ENCODE data around the gene KIFAP3.

The KIFAP3 gene

DNA sequence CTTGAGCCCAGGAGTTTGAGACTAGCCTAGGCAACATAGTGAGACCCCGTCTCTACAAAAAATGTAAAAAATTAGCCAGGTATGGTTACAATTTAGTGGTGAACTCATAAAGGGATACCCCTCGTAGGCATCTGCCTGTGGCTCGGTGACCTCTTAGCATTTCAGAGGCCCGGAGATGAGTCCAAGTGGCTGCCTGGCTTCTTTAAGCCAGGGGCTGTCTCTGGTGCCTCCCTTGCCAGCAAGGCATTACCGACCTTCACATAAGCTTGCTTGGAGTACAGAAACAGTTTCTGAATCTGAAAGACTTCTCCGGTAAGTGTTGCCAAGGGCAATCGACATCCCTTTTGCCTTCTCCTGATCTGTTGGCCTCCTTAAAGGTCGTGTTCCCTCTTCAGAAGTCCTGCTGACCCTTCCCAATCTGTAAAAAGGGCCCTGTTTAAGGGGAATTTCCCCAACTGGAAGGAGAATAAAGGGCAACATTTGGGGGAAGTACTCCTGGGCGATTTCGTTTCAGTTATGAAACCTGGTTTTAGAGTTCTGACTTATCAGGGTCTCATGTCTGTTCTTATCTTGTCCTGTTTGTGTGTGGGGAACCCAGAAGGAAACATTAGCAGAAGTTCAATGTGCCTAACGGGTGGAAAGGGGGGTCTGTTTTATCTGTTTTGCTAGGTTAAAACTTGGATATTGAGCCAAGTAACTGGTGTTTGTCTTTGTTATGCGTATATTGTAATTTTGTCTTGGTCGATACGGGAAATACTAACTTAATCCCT is 32.9 kb downstream of the KIFAP3 start:
- no peaks in the 10 kb centered on the region for H4K20me1 ChIP-seq (ENCODE audit: control insufficient read depth, insufficient read depth, low read depth, low read length)
- no peaks in the 10 kb centered on the region for H3K9me2 ChIP-seq (replicated peaks; ENCODE audit: control insufficient read depth, low read length)
- no peaks in the 10 kb centered on the region for H3K36me3 ChIP-seq (ENCODE audit: control insufficient read depth, low read length)
- H3K79me2 ChIP-seq (ENCODE audit: control insufficient read depth, low read length): no peaks in the 10 kb centered on the region
- TF ChIP-seq, protein P1, sequence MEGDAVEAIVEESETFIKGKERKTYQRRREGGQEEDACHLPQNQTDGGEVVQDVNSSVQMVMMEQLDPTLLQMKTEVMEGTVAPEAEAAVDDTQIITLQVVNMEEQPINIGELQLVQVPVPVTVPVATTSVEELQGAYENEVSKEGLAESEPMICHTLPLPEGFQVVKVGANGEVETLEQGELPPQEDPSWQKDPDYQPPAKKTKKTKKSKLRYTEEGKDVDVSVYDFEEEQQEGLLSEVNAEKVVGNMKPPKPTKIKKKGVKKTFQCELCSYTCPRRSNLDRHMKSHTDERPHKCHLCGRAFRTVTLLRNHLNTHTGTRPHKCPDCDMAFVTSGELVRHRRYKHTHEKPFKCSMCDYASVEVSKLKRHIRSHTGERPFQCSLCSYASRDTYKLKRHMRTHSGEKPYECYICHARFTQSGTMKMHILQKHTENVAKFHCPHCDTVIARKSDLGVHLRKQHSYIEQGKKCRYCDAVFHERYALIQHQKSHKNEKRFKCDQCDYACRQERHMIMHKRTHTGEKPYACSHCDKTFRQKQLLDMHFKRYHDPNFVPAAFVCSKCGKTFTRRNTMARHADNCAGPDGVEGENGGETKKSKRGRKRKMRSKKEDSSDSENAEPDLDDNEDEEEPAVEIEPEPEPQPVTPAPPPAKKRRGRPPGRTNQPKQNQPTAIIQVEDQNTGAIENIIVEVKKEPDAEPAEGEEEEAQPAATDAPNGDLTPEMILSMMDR (IDR thresholded peaks at IDR 0.05; ENCODE audit: low read depth, low read length, poor library complexity, severe bottlenecking): no peak
- no peak for TF ChIP-seq EZH2phosphoT487 (IDR thresholded peaks at IDR 0.05; ENCODE audit: borderline replicate concordance, low read length)
- H3K9me3 ChIP-seq (ENCODE audit: control insufficient read depth, insufficient read depth, low read length): no peaks in the 10 kb centered on the region
- no peak overlapping the region for H3K27ac ChIP-seq (ENCODE audit: low read depth, low read length)
- H3K4me2 ChIP-seq (ENCODE audit: low read length): no peak overlapping the region
- H3F3A ChIP-seq (ENCODE audit: control insufficient read depth, insufficient read depth): no peaks in the 10 kb centered on the region
- no peaks in the 10 kb centered on the region for H3K27me3 ChIP-seq (ENCODE audit: control insufficient read depth, low read length)
- H3K4me3 ChIP-seq (ENCODE audit: low read length): no peak overlapping the region
- no peaks in the 10 kb centered on the region for H3K4me1 ChIP-seq (ENCODE audit: control insufficient read depth, low read length)

DNA sequence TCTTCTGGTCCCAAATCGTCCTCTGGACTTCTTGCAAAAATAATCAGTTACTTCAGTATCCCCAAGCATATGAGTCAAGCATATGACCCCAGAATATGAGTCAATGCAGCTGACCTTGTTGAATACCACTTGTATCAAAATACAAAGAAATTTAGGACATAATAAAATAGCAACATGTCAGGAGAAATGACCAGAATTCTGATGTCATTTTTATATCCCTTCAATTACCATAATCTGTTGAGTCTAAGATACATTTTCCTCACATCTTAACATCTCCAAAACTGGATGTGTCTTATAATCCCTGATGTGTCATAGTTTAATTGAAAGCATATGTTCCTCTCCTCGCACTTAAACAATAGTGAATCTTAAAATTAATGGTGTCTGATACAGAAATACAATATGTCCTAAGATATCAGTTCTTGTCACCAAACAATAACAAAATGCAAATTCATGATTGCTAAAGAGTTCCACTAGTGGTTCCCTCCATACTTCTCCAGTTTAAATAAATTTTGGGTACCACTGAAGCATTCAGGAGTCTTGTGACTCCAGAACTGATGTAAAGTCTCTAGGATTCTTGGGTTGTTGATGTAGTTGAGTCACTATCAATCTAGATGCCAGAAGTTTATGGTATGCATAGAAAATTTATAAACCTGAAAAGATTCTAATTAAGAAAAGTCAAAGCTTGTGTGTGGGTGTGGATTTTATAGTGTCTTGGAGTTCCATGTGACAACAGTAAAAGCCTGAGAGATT is 41.8 kb downstream of the KIFAP3 start:
- H3K36me3 ChIP-seq (ENCODE audit: control insufficient read depth, low read length): no peaks in the 10 kb centered on the region

DNA sequence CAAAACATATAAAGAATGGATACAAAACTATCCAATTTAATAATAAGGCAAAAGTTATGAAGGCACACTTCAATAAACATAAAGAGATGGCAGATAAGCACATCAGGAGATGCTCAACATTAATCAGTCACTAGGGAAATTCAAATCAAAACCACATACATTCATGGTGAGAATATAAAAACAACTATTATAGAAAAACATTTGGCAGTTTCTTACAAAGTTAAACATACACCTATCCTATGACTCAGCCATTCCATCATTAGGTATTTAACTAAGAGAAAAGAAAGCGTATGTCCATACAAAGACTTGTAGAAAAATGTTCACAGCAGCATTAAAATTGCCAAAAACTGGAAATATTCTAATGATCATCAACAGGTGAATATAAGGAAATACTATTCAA is 44.3 kb downstream of the KIFAP3 start:
- Histone ChIP-seq H3K9me2 (replicated peaks; ENCODE audit: control insufficient read depth, low read length) (no peaks in the 10 kb centered on the region), H3K79me2 (ENCODE audit: control insufficient read depth, low read length) (no peaks in the 10 kb centered on the region), H3K4me1 (ENCODE audit: control insufficient read depth, low read length) (no peaks in the 10 kb centered on the region), H3K27ac (ENCODE audit: low read depth, low read length) (no peak overlapping the region), H4K20me1 (ENCODE audit: control insufficient read depth, insufficient read depth, low read depth, low read length) (no peaks in the 10 kb centered on the region), H3K27me3 (ENCODE audit: control insufficient read depth, low read length) (no peaks in the 10 kb centered on the region), H3K4me3 (ENCODE audit: low read length) (no peak overlapping the region), H3K4me2 (ENCODE audit: low read length) (no peak overlapping the region), H3F3A (ENCODE audit: control insufficient read depth, insufficient read depth) (no peaks in the 10 kb centered on the region), H3K36me3 (ENCODE audit: control insufficient read depth, low read length) (no peaks in the 10 kb centered on the region), H3K9me3 (ENCODE audit: control insufficient read depth, insufficient read depth, low read length) (no peaks in the 10 kb centered on the region)
- TF ChIP-seq, protein P1 (IDR thresholded peaks at IDR 0.05; ENCODE audit: low read depth, low read length, poor library complexity, severe bottlenecking): no peak
- no peak for TF ChIP-seq EZH2phosphoT487 (IDR thresholded peaks at IDR 0.05; ENCODE audit: borderline replicate concordance, low read length)

More for the DNA sequence above, 41.8 kb downstream of the KIFAP3 start:
- Histone ChIP-seq H3K9me3 (ENCODE audit: control insufficient read depth, insufficient read depth, low read length) (no peaks in the 10 kb centered on the region), H3K4me3 (ENCODE audit: low read length) (no peak overlapping the region), H3K4me2 (ENCODE audit: low read length) (no peak overlapping the region), H3K27ac (ENCODE audit: low read depth, low read length) (no peak overlapping the region), H3F3A (ENCODE audit: control insufficient read depth, insufficient read depth) (no peaks in the 10 kb centered on the region), H4K20me1 (ENCODE audit: control insufficient read depth, insufficient read depth, low read depth, low read length) (no peaks in the 10 kb centered on the region), H3K79me2 (ENCODE audit: control insufficient read depth, low read length) (no peaks in the 10 kb centered on the region), H3K27me3 (ENCODE audit: control insufficient read depth, low read length) (no peaks in the 10 kb centered on the region), H3K9me2 (replicated peaks; ENCODE audit: control insufficient read depth, low read length) (no peaks in the 10 kb centered on the region), H3K4me1 (ENCODE audit: control insufficient read depth, low read length) (no peaks in the 10 kb centered on the region)
- no peak for TF ChIP-seq EZH2phosphoT487 (IDR thresholded peaks at IDR 0.05; ENCODE audit: borderline replicate concordance, low read length)
- TF ChIP-seq, protein P1 (IDR thresholded peaks at IDR 0.05; ENCODE audit: low read depth, low read length, poor library complexity, severe bottlenecking): no peak
